ENCODE data around the gene TVP23C.

DNA sequence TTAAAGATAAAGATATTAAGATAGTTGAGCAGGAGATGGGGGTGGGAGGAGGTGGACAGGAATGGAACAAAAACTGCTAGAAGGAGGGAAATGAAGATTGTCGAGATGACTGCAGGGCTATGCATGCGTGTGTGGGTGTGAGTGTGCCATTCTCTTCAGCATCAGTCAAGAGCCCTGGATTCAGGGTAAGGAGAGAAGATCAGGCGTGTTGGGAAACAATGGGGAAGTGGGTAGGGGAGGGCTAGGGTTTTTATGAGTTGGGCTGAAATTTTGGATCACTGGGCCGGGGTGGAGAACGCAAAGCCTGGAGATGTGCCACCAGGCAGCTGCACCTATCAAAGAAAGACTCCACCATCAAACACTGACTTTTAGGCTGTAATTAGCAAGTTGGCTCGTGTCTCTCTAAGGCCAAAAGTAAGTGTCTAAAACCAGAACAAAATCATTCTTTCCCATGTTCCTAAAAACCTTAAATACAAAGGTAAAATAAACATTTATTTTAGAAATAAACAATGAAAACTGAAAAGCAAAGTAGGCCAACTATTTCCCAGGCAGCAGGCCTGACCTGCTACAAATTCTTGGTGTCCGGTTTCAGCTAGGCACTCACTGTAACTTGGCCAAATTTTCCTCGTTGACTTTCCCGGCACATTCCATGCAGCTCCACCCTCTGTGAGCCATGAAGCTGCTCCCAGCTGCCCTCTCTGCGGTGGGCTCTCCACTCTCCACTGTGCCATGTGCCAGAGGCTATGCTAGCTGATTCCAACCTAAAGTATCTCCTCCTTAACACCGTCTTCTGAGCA is 100.1 kb downstream of the TVP23C start:
- TF ChIP-seq, protein P1, sequence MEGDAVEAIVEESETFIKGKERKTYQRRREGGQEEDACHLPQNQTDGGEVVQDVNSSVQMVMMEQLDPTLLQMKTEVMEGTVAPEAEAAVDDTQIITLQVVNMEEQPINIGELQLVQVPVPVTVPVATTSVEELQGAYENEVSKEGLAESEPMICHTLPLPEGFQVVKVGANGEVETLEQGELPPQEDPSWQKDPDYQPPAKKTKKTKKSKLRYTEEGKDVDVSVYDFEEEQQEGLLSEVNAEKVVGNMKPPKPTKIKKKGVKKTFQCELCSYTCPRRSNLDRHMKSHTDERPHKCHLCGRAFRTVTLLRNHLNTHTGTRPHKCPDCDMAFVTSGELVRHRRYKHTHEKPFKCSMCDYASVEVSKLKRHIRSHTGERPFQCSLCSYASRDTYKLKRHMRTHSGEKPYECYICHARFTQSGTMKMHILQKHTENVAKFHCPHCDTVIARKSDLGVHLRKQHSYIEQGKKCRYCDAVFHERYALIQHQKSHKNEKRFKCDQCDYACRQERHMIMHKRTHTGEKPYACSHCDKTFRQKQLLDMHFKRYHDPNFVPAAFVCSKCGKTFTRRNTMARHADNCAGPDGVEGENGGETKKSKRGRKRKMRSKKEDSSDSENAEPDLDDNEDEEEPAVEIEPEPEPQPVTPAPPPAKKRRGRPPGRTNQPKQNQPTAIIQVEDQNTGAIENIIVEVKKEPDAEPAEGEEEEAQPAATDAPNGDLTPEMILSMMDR (IDR thresholded peaks at IDR 0.05), result no peak
- TF ChIP-seq EP300 (IDR thresholded peaks at IDR 0.05), result no peak

All from gastroesophageal sphincter (tissue), 3 donors.